GM04503 (cell line): ENCODE results near the gene PTPRF.

ENCODE experiments used
- DNase-seq: peaks from one replicate; pipeline ENCODE4 v3.0.0-alpha.2; 2012; ENCODE audit warnings: low read depth

The PTPRF gene

DNA sequence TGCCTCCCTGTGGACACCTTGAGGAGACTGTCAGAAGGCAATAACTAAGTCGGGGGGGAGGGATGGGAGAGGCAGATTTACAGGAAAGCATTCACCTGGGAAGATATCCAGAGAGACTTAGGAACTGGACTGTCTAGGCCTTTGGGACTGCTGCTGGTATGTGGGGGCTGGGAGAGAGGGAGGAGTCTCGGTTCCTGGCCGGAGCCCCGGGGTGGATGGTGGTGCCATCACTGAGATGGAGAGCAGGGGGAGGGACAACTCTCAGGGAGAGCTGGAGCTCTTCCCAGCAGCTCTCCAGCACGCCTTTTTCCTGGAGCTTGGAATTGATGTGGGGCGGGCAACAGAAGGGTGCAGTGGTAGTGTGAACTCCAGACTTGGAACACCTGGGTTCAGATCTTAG lies 22.1 kb downstream of the PTPRF start:
- DNase-seq: no peak

DNA sequence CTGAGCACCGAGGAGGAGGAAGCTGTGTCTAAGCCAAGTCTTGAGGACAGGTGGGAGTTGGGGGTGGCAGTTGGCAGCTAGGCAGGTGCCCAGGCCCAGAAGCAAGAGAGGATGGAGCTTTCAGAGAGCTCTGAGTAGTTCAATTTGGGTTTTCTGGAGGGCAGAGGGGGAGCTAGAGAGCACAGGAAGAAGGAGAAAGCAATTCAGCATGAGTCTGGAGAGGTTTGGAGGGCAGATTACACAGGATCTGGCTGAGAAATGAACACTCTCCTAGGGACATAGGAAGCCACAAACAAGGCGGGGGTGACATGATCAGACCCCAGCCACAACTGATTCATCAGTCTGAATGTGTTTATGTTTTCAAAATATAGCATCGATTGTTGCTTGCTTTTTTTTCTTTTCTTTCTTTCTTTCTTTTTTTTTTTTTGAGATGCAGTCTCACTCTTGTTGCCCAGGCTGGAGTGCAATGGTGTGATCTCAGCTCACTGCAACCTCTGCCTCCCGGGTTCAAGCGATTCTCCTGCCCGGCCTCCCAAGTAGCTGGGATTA lies 23.8 kb downstream of the PTPRF start:
- no peak for DNase-seq

DNA sequence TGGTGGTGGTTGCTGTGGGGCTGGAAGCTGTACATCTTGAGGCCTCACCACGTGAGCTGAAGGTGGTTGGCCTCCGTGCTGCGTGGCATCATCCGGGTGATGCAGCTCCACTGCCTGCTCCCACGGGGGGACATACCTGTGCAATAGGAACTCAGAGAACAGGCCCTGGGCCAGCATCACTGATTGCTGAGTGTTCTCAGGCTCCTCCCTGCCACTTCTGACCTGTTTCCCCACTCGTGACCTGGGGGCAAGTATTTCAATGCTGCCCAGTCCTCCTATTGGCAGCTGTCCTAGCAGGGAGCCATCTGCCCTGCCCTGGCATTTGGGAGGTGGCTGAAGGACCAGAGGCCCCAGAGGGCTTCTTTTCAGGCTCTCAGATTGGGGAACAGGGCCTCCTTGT lies 26.1 kb downstream of the PTPRF start:
- DNase-seq: no peak

DNA sequence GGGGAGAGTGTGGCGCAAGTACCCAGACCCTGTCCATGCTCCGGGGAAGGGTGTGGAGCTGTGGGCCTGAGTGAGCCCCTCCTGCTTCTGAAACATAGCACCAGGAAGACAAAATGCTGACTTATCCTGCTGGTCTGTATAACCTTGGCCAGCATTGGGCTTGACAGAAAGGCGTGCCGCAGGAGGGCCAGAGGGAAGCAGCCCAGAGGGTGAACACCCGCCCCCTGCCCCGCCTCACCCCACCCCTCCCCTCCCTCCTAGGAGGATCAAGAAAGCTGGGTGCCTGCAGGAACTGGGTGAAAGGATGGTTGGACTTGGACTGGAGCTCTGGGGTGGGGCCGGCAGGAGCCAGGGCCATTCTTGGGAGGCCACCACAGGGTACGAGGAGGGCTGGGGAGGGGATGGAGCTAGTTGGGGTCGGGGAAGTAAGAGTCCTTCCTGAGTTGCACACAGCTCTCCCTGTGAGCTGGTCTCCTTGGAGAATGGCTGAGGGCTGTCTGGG lies 27.1 kb downstream of the PTPRF start:
- no peak for DNase-seq

DNA sequence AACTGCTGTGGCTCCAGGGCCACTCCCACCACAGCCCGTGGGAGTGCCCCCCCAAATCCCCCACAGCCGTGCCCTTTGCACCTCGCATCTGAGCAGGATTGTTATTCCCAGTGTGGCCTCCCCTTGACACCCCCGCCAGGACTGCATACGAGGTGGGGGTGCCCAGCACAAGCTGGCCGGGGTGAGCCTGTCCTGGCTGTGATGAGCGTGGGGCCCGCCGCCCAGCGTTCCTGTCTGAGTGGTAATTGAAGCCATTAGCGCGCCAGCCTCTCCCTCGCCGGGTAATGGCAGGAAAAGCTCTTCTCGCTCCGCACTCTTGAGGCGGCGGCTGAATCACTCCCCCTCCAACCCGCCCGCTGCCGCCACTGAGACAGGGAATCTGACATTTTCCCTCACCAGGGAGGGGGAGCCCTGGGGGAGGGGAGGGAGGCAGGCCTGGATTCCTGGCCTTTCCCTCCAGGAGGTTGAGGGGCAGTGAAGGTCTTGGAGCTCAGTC lies 27.7 kb downstream of the PTPRF start:
- DNase-seq: no peak

DNA sequence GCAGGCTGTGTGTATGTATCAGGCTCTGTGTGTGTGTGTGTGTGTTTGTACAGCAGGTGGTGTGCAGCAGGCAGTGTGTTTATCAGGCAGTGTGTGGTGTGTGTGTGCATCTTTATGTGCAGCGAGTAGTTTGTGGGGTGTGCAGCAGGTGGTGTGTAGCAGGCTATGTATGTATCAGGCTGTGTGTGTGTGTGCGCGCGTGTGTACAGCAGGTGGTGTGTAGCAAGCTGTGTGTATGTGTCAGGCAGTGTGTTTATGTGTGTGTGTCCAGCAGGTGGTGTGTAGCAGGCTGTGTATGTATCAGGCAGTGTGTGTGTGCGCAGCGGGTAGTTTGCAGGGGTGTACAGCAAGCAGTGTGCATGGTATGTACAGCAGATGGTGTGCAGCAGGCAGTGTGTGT lies 29.0 kb downstream of the PTPRF start:
- no peak for DNase-seq

DNA sequence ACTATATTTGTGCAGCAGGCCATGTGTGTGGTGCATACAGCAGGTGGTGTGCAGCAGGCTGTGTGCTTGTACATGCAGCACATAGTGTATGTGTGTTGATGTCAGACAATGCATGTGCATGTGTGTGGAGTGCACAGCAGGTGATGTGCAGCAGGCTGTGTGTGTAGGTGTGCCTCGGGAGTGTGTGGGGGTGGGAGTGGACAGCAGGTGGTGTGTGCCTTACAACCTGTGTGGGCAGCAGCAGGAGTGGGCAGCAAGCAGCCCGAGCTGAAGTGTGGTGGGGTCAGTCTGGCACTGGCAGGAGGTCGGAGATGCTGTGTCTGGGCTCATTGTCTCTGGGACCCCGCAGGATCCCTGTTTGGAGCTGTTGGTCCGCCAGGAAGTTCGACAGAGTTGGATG lies 29.6 kb downstream of the PTPRF start:
- no peak for DNase-seq

DNA sequence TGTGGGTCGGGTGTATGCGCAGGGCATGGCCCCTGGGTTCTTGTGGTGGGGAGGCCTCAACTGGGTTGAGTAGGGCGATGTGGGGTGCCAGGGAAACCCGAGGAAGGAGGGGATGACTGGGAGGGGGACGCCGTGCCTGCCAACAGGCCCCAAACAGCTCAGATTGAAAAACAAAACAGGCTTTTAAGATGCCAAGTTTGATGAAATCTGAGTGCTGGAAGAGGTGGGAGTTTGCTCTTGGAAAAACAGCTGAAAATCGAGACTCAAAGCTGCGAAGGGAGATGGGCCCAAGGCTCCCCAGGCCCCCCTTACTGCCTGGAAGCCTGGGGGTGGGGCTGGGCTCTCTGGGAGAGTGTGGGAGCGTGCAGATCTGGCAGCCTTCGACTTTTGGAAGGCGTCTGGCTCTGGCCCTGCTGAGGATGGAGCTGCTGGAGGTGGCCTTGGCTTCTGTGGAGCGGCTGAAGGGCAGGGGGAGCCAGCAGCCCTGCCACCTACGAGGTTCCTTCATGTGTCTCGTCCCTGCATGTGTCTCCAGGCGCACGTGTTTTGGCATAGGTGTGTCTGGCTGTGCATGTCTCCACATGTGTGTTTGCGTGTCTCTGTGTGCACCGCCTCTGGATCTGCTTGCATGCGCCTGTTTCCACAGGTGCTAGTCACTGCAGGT lies 33.3 kb downstream of the PTPRF start:
- no peak for DNase-seq

DNA sequence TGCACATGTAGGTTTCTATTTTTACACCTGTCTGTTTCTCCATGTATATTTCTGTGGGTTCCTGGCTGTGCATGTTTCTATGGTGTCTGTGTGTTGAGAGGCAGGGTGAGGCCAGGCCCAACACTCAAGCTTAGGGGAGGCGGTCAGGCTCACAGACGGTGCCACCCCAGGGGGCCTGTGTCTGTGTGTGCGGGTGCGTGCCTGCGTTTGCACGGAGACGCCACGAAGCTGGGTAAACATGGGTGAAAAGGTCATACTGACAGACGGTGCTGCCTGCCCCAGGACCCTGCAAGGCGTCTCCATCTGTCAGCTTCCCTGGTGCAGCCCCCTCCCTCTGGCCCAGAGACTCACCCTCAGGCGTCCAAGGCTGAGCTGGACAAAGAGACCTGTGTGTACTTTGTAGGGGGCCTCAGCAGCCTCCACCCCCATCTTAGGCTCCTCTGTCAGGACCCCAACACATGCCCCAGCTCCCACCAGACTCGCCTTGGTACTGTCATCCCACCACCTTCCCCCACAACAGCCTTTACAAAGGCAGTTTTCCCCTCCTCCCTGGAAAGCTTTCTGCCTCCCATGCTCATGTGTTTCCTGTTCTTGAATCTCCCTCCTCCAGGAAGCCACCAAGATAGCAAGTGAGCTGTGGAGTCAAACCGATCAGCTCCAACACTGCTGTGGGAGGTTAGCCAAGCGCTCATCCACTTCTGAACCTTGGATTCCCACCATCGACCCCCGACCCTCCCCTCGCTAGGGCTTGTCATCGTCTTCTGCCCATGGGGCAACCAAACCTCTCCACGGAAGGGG lies 34.1 kb downstream of the PTPRF start:
- DNase-seq: no peak

DNA sequence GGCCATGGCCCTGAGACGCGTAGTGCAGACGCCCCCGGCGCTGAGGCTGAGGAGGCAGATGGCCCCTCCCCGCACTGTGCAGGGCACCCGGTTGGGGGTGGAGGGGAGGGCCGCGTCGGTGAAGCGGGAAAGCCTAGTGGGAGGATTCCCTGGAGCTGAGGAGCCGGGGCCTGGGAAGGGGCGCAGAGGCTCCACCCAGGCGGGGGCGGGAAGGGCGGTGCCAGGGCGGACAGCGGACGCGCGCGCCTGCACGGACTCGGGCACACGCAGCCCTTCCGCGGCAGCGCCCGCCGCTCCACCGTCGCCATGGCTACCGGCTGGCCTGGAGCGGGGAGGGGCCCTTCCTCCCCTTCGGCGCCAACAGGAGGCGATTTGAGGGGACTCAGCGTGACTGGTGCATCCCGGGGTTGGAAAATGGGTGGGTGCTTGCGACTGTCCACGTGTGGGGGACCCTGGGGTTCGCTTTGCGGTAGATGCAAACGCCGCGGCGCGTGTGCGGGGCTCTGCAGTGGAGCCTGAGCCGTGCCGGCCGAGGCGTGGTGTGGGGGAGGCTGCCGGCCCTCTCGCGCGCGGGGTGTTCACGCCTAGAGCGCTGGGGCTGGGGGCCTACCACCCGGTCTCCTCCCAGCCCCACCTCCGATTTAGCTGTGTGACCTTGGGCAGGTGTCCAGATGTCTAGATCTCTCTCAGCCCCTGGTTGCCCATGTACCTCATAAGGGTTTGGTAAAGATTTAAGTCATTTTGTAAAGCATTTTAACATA lies 35.1 kb downstream of the PTPRF start:
- no peak for DNase-seq

DNA sequence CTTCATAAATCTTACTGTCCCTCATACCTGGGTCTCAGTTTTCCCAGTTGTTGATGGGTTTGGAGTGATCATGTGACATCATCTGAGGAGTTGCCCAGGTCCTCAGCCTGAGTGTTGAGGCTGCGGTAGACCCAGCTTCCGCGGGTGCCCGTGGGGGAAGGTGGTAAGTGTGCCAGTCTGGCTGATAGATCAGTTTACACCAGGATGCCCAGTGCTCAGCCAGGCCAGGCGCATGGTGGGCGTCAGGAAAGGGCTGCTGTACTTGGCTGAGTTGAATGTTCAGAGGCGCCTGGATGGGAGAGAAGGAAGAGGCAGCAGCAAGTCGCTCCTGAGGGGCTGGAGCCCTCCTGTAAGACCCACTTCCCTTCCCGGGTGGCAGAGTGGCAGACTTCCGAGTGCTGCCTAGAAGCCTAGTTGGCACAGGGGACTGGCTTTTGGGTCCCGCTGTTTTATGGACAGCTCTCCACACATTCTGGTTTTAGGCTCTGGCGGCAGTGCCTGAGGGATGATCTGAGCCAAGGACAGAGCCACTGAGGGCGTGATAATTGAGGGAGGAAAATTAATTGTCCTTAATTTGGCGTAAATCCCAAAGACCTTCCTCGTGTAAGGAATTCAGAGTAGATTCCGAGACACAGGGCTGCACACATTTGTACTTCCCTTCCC lies 35.8 kb downstream of the PTPRF start:
- DNase-seq: no peak

DNA sequence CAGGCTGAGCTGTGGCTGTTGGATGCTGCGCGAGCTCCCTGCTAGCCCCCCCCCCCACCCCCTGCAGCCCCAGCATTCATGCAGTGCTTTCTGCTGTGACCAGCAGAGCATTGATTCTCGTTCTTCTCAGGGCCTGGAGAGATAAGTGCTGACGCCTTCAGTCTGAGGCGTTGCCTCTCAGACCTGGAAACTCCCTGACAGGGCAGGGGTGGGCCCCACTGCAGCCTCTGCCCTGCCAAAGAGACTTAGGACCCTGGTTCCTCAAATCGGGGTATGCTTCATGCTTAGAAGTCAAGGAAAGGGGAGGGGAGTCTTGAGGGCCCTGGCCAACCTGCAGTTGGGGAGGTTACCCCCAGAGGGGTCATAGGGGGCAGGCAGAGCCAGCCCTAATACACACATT lies 38.5 kb downstream of the PTPRF start:
- no peak for DNase-seq

DNA sequence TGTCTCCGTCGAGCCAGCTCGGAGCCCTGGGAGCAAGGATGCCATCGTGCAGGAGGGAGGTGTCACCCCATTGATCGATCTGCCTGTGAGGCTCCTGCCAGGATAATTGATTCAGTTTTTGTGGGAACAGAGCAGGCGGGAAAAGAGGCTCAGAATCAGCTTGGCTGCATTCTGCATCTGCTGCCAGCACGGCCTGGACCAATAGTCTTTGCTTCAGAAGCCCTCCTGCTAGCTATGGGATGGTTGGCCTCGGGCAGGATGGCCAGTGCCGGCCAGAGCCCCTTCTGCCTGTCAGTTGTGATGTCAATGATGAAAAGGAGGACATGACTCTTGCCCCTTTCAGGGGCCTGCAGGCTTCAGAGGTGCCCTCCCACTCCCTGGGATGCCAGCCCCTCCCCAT lies 39.6 kb downstream of the PTPRF start:
- no peak for DNase-seq

DNA sequence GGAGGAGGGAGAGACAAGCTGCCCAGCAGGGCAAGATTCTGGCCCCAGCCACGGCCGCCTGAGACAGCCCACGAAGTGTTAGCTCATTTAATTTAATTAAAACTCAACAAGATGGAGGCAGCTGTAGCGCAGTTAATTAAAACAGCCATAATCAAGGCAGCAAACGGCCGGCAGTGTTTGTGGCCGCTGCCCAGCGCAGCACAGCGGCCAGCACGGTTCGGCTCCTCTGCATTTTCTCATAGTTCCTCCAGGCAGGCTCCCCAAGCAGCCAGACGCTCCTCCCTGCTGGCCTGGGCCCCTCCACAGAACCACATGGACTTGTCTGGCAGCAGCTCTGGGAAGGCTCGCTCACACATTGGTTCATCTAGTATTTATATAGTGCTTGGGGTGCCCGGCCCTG lies 40.0 kb downstream of the PTPRF start:
- DNase-seq: no peak

DNA sequence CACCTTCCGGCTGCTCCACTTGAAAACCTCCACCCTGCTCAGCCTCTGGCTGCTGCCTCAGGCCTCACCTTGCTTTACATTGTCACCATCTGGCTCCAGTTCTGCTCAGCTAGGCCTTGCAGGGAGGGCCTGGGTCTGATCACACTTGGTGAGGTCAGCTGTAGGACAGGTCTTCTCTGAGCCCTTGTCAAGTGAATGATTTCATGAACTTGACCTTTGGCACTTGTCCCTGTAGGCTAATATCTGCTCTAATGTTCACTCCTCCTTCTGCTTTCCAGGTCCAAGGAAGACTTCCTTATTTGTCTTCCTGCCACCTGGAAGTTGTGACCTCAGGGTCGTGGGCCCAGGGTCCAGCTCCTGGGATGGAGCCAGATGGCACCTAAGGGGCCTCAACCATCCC lies 41.4 kb downstream of the PTPRF start:
- no peak for DNase-seq

DNA sequence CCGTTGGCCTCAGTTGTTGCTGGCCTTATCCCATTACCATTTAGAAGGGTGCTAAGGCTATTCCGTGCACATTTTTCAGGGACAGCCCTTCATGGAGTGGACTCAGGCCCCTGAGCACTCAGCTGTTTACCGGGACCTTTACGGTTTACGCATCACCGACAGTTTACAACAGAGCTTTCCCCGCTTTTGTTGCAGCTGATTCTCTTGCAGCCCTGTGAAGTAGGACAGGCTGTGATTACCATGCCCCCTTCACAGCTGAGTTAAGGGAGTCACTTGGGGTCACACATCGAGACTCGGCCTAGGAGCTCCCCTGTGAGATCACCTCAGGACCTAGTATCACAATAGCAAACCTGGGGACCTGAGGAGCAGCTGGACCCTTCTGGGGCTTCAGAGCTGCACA lies 41.9 kb downstream of the PTPRF start:
- DNase-seq: no peak

DNA sequence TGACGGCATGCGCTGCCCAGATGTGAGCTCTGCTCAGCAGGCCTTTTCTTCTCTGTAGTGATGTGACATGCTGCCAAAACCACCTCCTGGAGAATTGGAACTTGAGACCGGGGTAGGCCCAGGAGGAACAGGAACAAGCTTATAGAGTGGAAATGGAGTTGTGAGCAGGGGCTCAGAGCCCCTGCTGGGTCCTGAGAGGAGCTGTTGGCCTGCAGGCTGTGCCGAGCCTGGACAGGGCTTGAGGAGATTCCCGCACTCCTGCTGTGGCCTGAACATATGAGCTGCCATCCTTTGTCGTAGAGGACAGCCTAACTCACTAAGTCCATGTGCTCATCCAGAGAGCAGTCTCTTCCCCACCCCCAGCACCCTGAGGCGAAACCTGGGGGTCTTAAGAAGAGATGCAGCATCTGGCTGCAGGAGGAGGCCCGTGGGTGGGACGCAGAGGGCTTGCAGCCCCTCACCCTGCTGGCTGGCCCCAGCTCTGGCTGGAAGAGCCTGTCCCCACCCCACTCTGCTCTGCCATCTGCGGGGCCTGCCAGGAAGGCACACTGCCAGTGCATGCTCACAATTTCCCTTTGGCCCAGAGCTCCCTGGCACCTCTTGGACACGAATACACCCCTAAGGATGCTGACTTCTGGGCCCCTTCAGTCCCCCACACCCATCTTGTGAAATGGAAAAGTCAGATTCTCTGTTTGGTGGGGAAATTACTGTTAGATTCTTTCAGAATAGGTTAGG lies 42.5 kb downstream of the PTPRF start:
- no peak for DNase-seq

DNA sequence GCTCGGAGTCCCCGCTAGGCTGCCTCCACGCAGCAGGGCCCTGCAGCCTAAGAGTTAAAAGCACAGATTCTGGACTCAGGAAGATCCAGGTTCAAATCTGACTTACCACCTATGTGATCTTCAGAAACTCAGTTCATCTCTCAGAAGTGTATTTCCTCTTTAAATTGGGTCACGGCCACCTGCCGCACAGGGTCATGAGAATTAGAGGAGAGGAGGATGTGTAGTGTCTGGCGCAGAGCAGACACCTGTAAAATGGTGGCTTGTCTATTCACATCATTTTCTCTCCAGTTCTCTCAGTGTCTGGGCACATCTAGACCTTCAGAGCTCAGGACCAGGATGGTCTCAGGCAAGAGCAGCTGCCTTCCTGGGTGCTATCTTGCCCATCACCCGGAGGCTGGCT lies 45.8 kb downstream of the PTPRF start:
- no peak for DNase-seq

DNA sequence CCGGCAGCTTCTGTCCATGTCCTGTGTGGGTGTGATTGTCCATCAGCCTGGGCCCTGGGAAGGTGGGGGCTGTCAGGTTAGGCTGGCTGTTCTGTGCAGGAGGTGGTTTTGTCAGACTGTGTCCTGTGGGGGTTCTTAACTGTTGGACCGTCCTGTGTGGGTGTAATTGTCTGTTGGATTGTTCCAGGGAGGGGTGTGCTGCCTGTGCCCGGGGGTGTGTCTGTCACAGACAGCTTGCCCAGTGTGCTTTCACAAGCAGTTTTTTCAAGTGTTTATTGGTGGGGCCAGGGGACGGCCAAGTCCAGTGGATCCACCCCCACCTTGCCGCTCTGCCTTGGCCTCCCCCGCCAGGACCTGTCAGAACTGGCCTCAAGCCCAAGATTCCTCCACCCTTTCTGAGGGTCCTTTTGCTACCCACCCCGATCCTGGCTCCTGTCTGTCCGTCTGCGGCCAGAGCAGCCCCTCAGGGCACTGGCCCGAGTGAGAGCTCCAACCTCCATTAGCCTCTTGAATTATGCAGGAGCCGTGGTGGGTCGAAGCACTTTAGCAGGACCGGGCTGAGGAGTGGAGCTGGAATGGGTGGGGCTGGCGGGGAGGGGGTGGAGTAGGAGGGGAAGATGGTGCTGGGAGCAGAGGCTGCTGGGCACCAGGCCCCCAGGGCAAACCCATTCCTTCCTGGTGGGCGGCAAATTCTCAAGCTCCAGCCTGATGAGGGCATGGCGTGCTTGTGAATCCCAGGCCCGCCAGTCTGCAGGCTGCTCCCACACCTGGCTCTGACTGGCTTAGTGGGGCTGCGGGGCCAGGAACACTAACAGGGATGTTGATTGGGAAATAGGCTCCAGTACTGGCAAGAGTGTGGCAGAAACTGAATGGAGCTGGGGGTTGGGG lies 47.2 kb downstream of the PTPRF start:
- no peak for DNase-seq

DNA sequence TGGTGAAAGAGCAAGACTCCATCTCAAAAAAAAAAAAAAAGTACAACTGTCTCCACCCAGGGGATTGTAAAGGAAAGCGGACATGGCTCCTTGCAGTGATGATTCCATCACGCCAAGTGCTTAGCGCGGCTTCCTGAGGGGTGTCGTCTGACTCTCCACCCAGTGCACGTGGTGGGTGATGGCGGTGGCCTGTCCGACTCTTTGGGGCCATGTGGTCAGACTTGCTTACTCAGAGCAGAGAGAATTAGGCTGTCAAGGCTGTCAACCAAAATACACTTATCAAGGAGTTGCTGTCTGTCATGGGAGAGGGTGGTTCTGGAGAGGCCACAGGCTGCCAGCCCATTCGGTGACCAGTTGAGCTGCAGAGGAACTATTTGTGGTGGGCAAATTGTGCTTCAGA lies 49.4 kb downstream of the PTPRF start:
- no peak for DNase-seq
